PFSK-1 (cell line): ENCODE results near the gene FOXN3.

ENCODE experiments used
- FOXP2 ChIP-seq: optimal IDR thresholded peaks from 2 replicates; pipeline ENCODE3; 2011; ENCODE audit warnings: borderline replicate concordance, control low read depth, inconsistent platforms; ENCODE audit not compliant: insufficient read depth; ENCODE audit errors: extremely low read length, extremely low read depth
- POLR2AphosphoS5 ChIP-seq: IDR thresholded peaks from 2 replicates; pipeline ENCODE4 v1.6.1; 2012; ENCODE audit warnings: low read depth, mild to moderate bottlenecking, control low read depth, low read length, moderate library complexity
- REST ChIP-seq, 2 experiments: IDR thresholded peaks; 2 replicates each; pipeline versions ENCODE4 v1.6.1 to v1.8.0; 2011 to 2012; ENCODE audit warnings: low read depth in 2 of 2, low read length in 2 of 2, control low read depth in 1 of 2, inconsistent platforms in 1 of 2, mild to moderate bottlenecking in 1 of 2, moderate library complexity in 1 of 2; ENCODE audit not compliant: insufficient read depth in 1 of 2
- SIN3A ChIP-seq: IDR thresholded peaks from 2 replicates; pipeline ENCODE4 v1.6.1; 2012; ENCODE audit warnings: mild to moderate bottlenecking, low read length, moderate library complexity, borderline replicate concordance; ENCODE audit not compliant: insufficient read depth
- TAF1 ChIP-seq: IDR thresholded peaks from 2 replicates; pipeline ENCODE4 v1.6.1; 2012; ENCODE audit warnings: low read length, control low read depth, borderline replicate concordance; ENCODE audit not compliant: insufficient read depth

GRCh38 chr14:89178800-89179535, 238.1 kb downstream of the FOXN3 start:
- no peak for TF ChIP-seq REST (IDR thresholded peaks at IDR 0.05; ENCODE audit: insufficient read depth in 1 of 2, low read depth in 2 of 2, low read length in 2 of 2)
- TF ChIP-seq POLR2AphosphoS5: no peak
- no peak for TF ChIP-seq TAF1
- TF ChIP-seq SIN3A: no peak
- TF ChIP-seq FOXP2: no peak
